NCI-H748 (cell line): Measurements from ENCODE around the gene PSEN1.
A peak's percentile ranks its signal among the peaks of the same experiment; 100 is the strongest.
"Not testable (repeated sequence)": the region's sequence is repeated elsewhere in the genome, so short reads cannot be mapped to it uniquely, and the experiment has no call there.

Experiments used
- DNase-seq: peaks from one replicate; lab custom pipeline; 2025; ENCODE audit not compliant: unreplicated experiment; lab: John Stamatoyannopoulos, UW

PSEN1 gene

GRCh38 chr14:73162251-73162650, 25.9 kb downstream of the PSEN1 start:
- no peak for DNase-seq

GRCh38 chr14:73166399-73166798, 30.1 kb downstream of the PSEN1 start:
- DNase-seq, result no peak

GRCh38 chr14:73167727-73168126, 31.4 kb downstream of the PSEN1 start:
- no peak for DNase-seq

GRCh38 chr14:73168274-73168673, 32.0 kb downstream of the PSEN1 start:
- DNase-seq, result no peak

- no peak for DNase-seq
Measured at GRCh38 chr14:73168691-73169090, 32.4 kb downstream of the PSEN1 start.

GRCh38 chr14:73169855-73170254, 33.5 kb downstream of the PSEN1 start:
- DNase-seq, result not testable (repeated sequence)

- DNase-seq, result no peak
Measured at GRCh38 chr14:73170686-73171085, 34.4 kb downstream of the PSEN1 start.

GRCh38 chr14:73172500-73172899, 36.2 kb downstream of the PSEN1 start:
- no peak for DNase-seq

- peak; percentile 47 for DNase-seq
Measured at GRCh38 chr14:73173092-73173735, 36.9 kb downstream of the PSEN1 start.

- DNase-seq, result no peak
Measured at GRCh38 chr14:73176685-73177084, 40.4 kb downstream of the PSEN1 start.

- no peak for DNase-seq
Measured at GRCh38 chr14:73180385-73180805, 44.1 kb downstream of the PSEN1 start.

- DNase-seq, result not testable (repeated sequence)
Measured at GRCh38 chr14:73180969-73181368, 44.7 kb downstream of the PSEN1 start.

GRCh38 chr14:73188501-73188911, 52.2 kb downstream of the PSEN1 start:
- no peak for DNase-seq

GRCh38 chr14:73189651-73190050, 53.3 kb downstream of the PSEN1 start:
- DNase-seq, result no peak

- DNase-seq, result no peak
Measured at GRCh38 chr14:73191441-73191840, 55.1 kb downstream of the PSEN1 start.

GRCh38 chr14:73194306-73194705, 58.0 kb downstream of the PSEN1 start:
- not testable (repeated sequence) for DNase-seq

- no peak for DNase-seq
Measured at GRCh38 chr14:73198253-73198652, 61.9 kb downstream of the PSEN1 start.

GRCh38 chr14:73203527-73203926, 67.2 kb downstream of the PSEN1 start:
- DNase-seq, result no peak

GRCh38 chr14:73207615-73208014, 71.3 kb downstream of the PSEN1 start:
- no peak for DNase-seq

GRCh38 chr14:73208390-73208789, 72.1 kb downstream of the PSEN1 start:
- no peak for DNase-seq

GRCh38 chr14:73208846-73209245, 72.5 kb downstream of the PSEN1 start:
- DNase-seq, result no peak

- DNase-seq, result no peak
Measured at GRCh38 chr14:73209953-73210352, 73.6 kb downstream of the PSEN1 start.
